Measurements from ENCODE around the gene RAD9A.
"Not testable (repeated sequence)": the region's sequence is repeated elsewhere in the genome, so short reads cannot be mapped to it uniquely, and the experiment has no call there.

Gene RAD9A

GRCh38 chr11:67420147-67420645 is 28.4 kb downstream of the RAD9A start:
- in situ Hi-C loops (cut with HindIII; ENCODE audit: low sequenced_read_pairs): no loop called here
- peak overlapping the region; percentile 10 for H3K4me3 ChIP-seq (ENCODE audit: low read depth, low read length)
- DNase-seq (ENCODE audit: low read depth, low spot score): no peak
- TF ChIP-seq CTCF (IDR thresholded peaks at IDR 0.05; ENCODE audit: low read depth, low read length): no peak

GRCh38 chr11:67420646-67421429 is 29.1 kb downstream of the RAD9A start:
- peak; percentile 90 for DNase-seq (ENCODE audit: low read depth, low spot score)
- peak overlapping the region; percentile 20 for H3K4me3 ChIP-seq (ENCODE audit: low read depth, low read length)
- in situ Hi-C loops (cut with HindIII; ENCODE audit: low sequenced_read_pairs): no loop called here
- TF ChIP-seq CTCF (IDR thresholded peaks at IDR 0.05; ENCODE audit: low read depth, low read length): no peak

- no peak overlapping the region for H3K4me3 ChIP-seq (ENCODE audit: low read depth, low read length)
- DNase-seq (ENCODE audit: low read depth, low spot score): no peak
- TF ChIP-seq CTCF (IDR thresholded peaks at IDR 0.05; ENCODE audit: low read depth, low read length): no peak
- in situ Hi-C loops (cut with HindIII; ENCODE audit: low sequenced_read_pairs): no loop called here
Measured at GRCh38 chr11:67421430-67422031, 29.7 kb downstream of the RAD9A start.

GRCh38 chr11:67422891-67423290 is 31.1 kb downstream of the RAD9A start:
- TF ChIP-seq CTCF (IDR thresholded peaks at IDR 0.05; ENCODE audit: low read depth, low read length): no peak
- no peak overlapping the region for H3K4me3 ChIP-seq (ENCODE audit: low read depth, low read length)
- in situ Hi-C loops (cut with HindIII; ENCODE audit: low sequenced_read_pairs): no loop called here
- DNase-seq (ENCODE audit: low read depth, low spot score): no peak

- no peak for TF ChIP-seq CTCF (IDR thresholded peaks at IDR 0.05; ENCODE audit: low read depth, low read length)
- in situ Hi-C loops (cut with HindIII; ENCODE audit: low sequenced_read_pairs): no loop called here
- no peak overlapping the region for H3K4me3 ChIP-seq (ENCODE audit: low read depth, low read length)
- no peak for DNase-seq (ENCODE audit: low read depth, low spot score)
Measured at GRCh38 chr11:67423466-67423865, 31.7 kb downstream of the RAD9A start.

GRCh38 chr11:67423891-67424613 is 32.3 kb downstream of the RAD9A start:
- TF ChIP-seq CTCF (IDR thresholded peaks at IDR 0.05; ENCODE audit: low read depth, low read length): no peak
- no peak overlapping the region for H3K4me3 ChIP-seq (ENCODE audit: low read depth, low read length)
- in situ Hi-C loops (cut with HindIII; ENCODE audit: low sequenced_read_pairs): no loop called here
- no peak for DNase-seq (ENCODE audit: low read depth, low spot score)

GRCh38 chr11:67427364-67427859 is 35.6 kb downstream of the RAD9A start:
- DNase-seq (ENCODE audit: low read depth, low spot score); in situ Hi-C loops (cut with HindIII; ENCODE audit: low sequenced_read_pairs): not testable (repeated sequence)
- H3K4me3 ChIP-seq (ENCODE audit: low read depth, low read length): peak overlapping the region; percentile 97

Data from astrocyte of the spinal cord (primary cell).